8988T (cell line): Measurements from ENCODE around the gene NOX3.
A peak's percentile ranks its signal among the peaks of the same experiment; 100 is the strongest.
"Not testable (repeated sequence)": the region's sequence is repeated elsewhere in the genome, so short reads cannot be mapped to it uniquely, and the experiment has no call there.

Source experiments
- DNase-seq: peaks from one replicate; pipeline ENCODE4 v3.0.0; 2011

The NOX3 gene, protein sequence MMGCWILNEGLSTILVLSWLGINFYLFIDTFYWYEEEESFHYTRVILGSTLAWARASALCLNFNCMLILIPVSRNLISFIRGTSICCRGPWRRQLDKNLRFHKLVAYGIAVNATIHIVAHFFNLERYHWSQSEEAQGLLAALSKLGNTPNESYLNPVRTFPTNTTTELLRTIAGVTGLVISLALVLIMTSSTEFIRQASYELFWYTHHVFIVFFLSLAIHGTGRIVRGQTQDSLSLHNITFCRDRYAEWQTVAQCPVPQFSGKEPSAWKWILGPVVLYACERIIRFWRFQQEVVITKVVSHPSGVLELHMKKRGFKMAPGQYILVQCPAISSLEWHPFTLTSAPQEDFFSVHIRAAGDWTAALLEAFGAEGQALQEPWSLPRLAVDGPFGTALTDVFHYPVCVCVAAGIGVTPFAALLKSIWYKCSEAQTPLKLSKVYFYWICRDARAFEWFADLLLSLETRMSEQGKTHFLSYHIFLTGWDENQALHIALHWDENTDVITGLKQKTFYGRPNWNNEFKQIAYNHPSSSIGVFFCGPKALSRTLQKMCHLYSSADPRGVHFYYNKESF

DNA sequence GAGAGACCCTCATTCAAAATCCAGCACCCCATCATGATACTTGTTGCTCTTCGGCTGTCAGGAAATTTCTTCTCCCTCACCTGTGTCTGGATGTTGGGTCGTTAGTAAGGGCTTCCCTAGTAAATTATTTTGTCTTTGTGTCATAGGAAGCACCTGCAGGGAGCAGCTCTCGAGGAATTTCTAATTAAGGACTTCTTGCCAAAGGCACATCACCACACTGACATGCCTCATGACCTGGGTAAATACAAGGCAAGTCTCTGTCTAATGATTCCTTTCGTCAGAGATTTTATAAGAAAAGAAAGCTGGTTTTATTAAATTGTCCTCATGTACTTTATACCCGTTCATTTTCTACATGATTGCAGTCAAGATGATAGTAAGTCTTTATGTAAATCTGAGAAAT lies at the start of gene NOX3:
Gene NOX3, minus strand, starts transcription at position 74 of the 400 bp plus-strand sequence. Its CDS starts 39 bp downstream, at position 35.
- no peak for DNase-seq

DNA sequence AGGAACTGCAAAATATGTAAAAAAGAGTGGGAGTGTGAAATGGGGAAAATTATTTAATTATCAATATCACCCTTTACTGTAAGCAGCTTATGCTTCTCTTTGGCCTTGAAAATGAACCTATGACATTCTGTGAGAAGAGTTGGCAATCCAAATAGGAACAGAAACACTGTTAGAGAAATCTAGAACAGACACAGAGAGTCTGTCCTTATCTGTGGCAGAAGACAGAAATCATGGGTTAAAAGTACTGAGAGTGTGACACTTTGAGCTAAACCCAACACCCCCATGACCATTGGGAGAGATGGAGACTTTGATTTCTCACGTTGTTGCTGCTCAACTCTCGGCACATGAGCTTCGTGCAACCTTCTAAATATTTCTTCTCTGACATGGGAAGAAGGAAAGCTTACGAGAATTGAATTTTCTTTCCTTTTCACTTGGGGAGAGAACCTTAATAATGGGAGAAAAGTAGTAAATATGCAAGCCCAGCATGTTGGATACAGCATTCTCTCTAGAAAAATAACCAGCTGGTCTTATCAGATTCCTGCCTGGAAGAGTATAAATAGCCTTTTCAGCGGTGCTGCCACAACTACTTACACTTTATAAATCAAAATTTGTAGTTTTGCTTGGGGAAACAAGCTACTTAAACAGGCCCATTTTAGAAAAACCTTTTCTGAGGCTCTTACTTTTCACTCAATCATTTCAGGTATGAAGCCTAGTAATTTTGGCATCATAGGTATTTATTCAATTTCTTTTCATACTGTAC lies 49.4 kb upstream of the NOX3 start:
- DNase-seq: no peak

DNA sequence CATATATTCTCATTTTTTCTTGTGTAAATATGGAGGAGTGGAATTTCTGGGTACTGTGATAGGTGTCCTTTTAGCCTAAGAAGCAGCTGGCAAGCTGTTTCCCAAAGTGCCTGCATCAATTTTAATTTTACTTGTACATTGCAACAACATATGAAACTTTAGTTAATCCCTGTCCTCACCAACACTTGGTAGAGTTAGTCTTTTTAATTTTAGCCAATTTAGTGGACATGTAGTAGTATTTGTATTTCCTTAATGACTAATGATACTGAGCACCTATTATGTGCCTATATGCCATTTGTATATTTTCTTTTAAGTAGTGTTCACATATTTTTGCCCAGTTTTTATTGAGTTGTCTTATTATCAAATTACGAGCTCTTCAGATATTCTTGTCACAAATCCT lies 46.8 kb upstream of the NOX3 start:
- no peak for DNase-seq

DNA sequence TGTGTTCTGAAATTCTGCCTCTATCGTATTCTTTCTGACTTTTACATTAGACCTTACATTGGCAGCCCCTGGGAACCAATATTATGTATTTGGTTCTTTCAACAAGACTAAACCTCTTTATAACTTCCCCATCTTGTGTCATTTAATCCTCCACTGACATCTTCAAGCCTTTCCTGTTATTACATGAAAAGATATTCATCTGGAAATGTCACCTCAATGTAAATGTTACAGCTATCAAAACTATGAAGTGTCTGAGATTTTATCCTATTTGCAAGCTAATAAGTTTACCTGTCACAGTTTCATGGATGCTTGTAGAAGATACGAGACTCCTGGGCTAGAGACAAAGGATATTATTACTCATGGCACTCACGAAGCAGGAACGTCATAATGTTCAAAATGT lies 43.9 kb upstream of the NOX3 start:
- DNase-seq: no peak

DNA sequence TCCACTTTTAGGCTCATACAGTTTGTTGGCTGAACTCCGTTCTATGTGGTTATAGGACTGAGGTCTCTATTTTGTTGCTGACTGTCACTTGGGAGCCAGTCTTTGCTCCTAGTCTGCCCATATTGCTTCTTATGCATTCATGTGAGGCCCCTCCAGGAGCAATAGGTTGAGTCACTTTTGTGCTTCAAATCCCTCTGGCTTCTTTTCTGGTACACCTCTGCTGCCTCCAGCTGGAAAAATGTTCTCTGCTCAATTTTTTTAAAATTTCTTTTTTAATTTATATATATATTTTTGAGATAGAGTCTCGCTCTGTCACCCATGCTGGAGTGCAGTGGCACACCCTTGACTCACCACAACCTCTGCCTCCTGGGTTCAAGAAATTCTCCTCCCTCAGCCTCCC lies 42.7 kb upstream of the NOX3 start:
- DNase-seq: no peak

DNA sequence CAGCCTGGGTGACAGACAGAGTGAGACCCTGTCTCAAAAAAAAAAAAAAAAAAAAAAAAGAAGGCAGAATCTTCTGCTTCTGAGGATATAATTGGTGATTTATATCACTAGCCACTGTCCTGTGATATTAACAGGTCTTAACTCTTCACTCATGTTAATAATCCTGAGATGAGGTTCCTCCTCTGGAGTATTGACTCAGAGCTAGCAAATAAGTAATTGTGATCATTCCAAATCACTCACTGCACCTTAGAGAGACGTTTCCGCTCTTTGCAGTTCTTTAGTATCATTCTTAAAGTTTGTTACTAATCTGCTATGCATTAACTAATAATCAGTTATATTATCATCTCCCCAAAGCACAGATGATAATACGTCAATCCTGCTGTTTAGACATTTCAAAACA lies 41.6 kb upstream of the NOX3 start:
- no peak for DNase-seq

DNA sequence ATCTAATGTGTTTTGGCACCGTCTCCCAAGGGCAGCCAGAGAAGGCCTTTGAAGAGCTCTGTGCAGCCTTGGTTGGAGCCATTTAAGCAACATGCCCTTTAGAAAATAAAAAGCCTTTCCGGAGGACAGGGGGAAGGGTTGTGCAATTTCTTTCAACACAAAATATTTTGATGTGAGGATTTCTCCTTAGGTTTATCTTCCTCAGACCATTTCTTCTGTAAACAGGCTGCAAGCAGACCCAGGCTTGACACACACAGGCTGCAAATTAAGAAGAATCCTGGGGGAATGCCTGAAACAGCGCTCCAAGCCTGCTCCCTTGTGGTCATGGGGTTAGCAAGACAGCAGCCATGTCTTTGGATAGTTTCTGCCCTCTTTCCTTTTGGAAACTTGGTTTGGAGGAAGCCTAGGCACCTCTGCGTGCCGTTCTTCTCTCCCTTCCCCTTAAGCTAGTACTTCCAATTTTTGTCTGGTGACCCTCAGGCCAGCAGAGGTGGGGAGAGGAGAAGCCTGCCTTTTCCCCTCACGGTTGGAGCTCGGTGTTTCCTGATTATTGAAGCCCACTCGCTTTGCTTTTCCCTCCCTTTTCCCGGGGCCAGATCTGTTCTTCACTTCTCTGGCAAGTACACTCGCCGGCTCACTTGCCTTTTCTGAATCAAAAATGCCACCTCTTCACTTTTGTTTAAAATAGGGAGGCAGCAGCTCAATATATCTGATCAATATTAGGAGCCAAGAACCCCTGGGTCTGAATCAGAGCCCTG lies 39.6 kb upstream of the NOX3 start:
- DNase-seq: no peak

DNA sequence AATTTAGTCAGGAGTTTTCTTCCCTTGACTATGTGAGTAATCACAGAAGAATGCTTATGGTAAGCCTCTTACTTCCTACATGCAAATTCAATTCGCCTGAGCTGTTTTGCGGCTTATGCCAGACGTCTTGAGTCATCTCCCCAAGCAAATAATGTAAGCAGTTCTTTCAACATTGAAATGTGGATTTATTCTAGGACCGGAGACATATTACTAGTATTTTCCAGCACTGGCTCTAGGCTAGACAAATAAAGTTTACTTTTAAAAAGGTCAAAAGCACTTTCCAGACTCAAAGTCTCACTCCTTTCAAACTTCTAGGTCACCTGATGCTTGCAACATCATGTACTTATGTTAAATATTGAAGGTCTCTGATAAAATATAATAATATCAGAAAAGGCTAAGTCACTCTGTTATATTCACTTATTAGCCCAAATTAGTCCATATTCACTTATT lies 38.1 kb upstream of the NOX3 start:
- peak; percentile 31 for DNase-seq

DNA sequence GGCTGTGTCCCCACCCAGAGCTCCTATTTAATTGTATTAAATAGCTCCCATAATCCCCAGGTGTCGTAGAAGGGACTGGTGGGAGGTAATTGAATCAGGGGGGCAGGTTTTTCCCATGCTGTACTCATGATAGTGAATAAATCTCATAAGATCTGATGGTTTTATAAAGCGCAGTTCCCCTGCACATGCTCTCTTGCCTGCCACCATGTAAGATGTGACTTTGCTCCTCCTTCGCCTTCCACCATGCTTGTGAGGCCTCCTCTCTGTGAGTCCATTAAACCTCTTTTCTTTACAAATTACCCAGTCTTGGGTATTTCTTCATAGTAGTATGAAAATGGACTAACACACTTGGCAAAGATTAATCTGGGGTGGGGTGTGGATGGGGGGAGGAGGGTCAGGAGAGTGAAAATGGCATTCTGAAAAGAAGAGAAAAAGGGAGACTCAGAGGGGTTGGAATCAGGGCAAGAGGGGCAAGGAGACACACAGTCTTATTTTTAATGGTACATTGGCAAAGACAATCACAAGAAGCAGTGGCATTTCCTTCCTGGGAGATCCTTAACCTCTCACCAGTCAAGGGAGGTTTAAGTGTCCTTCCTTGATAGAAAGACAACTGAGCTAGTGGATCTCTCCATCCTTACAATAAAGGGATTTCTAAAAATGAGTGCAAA lies 37.5 kb upstream of the NOX3 start:
- DNase-seq: no peak

DNA sequence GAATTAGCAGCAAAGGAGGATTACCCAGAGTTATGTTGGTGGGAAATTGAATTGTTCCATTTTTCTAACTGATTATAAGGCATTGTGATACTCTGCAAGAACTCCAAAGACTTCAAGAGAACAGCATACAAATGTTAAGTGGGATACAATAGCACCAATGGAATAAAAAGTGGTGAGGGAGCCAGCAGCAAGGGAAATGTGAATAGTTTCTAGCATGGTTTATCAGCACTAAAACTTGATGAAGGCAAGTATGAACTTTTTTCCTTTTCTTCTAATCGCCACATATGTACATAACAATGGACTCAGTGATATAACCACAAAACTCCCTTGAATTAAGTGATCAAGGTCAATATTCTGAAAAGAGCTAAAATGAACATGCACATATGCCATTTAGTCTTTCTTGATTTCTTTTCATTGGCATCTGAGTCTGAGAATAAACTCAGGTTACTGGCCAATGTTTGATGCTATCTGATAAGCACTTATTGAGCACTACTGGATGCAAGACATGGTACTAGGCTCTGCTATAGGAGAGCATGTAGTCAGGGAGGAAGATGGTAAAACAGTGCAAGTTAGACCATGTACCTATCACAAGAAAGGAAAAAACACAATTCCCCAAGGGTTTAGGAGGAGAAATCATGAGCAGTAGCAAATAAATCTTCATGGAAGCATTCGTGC lies 36.6 kb upstream of the NOX3 start:
- DNase-seq: no peak

DNA sequence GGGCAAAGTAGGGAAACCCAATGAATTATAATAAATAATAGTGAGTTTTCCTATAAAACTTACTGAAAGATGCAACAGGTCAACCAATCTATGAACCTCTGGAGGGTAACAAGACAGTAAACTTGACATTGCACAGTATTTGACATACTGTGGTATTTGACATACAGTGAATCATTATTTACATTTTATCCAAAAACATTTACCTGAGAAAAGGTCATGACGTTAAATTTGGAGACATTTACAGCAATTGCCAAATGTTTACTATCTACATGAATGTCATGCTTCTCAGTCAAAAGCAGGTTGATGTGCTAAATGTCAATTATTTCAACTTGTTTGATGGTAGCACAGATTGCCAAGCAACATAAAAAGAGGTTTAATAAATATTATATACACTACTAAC lies 35.8 kb upstream of the NOX3 start:
- DNase-seq: no peak

DNA sequence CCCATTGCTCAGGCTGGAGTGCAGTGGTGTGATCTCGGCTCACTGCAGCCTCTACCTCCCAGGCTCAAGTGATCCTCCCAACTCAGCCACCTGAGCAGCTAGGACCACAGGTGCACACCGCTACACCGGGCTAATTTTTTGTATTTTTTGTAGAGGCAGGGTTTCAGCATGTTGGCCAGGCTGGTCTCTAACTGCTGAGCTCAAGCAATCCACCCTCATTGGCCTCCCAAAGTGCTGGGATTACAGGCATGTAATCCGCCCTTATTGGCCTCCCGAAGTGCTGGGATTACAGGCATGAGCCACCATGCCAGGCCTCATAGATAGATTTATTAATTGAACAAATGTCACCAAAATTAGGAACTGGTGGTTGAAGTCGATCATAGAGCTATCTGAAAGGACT lies 32.6 kb upstream of the NOX3 start:
- not testable (repeated sequence) for DNase-seq

DNA sequence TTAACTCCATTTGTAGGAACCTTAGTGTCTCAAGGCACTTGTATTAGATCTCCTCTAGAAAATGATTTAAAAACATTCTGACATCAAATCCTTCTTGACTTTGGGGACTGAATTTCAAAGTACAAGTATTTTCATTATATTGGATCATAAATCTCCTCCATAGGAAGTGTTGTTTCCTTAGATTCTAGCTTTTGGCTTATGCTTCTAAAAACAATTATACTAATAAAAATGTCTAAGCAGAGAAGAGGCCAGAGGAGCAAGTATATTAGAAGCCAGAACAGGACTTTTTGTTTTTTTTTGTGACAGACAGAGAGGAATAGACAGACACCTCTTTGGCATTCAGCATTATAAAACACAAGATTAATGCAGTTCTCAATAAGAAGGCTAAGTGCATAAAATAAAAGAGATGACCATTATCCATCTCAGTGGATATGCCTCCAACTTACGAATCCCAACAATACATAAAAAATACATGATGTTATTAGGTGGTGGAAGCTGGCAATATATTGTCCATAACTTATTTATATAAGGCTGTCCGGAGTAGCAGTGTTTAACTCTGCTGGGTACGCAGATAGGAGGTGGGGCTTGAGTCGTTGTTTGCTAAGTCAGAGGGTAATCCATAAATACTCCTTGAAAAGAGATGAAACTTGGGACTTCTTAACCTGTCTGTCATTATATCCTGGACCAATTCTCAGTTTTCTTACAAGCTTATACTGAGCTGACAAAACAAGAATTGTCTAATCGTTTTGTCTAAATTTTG lies 31.9 kb upstream of the NOX3 start:
- DNase-seq: no peak

DNA sequence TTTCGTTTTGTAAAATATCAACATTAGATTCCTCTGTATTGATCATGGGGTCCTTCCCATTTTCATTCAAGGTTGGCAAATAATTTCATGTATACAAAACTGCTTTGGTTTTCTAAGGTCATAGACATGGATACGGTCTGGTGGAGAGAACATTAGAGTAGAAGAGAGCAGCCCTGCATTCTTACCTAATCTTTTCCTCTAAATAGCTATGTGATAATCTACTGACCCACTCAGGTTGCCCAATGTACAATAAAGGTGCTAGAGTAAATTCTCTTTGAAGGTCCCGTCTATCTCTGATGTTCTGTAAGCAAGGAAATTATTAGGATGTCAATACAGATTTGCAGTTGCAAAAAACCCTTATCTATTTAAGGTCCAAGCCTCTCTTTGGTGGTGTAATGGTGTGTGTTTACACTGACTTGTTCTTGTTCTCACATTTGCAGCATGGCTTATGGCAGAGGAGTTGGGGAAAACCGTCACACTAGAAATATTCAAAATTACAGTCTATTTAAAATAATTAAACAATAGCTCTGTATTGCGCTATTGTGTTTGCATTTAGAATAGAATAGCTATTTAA lies 31.2 kb upstream of the NOX3 start:
- no peak for DNase-seq

DNA sequence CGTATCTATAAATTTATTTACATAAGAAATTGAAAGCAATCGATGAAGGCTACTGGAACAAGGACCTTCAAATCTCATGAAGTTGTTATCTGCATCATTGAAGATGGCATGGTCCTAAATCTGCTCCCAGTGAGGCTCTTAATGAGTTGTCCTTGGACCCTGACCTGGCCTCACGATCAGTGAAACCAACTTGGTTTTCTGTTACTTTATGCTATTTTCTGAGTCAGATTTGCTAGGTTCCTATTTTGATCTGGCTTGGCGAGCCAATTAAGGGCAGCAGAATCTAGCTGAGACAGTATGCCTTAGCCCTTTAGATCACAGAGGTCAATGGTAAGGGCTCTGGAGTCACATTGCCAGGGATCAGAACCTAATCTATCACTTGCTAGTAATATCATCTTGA lies 30.1 kb upstream of the NOX3 start:
- DNase-seq: no peak

DNA sequence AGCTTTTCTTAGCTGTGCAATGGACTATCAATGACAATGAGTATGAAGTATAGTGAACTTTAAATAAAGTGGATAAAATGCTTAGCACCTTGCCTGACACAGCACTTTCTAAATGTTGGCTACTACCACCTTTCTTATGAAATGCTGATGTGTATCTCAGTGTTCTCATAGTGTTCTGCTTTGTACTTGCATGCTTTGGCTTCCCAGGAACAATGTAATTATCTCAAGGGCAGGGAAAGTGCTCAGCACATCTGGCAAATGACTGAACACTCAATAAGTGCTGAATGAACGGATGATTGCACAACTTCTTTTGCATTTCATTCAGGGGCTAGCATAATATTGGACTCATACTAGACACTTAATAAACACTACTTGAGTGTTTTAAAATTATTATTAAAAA lies 28.2 kb upstream of the NOX3 start:
- no peak for DNase-seq

DNA sequence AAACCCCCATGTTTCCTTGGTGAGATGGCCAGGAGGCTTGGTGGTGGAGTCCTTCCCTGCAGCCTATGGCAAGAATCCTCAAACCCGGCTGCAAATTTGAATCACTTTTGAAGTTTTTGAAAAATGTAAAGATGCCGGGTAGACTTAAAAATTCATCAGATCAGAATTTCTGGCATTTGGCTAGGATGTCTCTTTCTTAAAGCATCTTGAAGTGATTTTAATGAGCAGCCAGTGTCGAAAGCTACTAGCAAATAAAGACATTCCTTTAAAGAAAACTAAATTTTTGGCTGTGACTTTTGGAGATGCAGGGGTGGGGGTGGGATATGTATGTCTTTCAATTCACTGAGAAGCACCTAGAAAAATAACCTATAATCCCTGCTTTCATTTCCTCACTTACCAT lies 25.6 kb upstream of the NOX3 start:
- no peak for DNase-seq

DNA sequence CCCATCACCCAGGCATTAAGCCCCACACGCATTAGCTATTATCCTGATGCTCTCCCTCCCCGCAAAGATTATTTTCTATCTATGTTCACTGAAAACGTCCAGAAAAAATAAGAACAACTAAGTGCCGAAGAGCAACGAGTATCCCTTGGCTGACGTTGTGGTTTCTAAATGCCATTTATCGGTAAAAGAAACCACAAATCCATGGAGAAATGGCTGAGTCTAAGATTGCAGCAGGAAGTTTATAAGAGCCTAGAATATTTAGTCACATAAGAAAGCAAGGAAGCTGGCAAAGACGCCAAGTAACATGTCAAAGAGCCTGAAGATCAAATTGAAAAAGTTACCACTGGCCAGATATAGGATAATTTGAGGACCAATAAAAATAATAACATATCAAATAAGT lies 18.1 kb upstream of the NOX3 start:
- DNase-seq: no peak

DNA sequence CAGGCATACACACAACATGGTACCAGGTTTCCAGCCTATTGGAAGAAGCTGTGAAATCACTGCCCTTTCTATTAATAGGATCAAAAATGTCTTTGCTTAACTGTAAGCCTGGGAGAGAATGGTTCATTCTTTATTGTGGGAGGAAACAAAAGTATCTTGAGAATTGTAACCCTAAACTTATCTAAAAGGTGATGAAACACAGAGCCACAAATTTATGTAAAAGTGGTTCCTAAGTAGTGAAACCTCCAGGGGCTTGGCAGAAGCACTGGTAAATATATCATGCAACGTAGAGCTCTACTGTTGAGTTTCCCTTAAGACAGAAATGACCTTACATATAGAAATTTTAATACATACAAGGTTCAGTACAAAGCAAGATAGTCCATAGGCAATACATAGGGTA lies 17.2 kb upstream of the NOX3 start:
- no peak for DNase-seq

DNA sequence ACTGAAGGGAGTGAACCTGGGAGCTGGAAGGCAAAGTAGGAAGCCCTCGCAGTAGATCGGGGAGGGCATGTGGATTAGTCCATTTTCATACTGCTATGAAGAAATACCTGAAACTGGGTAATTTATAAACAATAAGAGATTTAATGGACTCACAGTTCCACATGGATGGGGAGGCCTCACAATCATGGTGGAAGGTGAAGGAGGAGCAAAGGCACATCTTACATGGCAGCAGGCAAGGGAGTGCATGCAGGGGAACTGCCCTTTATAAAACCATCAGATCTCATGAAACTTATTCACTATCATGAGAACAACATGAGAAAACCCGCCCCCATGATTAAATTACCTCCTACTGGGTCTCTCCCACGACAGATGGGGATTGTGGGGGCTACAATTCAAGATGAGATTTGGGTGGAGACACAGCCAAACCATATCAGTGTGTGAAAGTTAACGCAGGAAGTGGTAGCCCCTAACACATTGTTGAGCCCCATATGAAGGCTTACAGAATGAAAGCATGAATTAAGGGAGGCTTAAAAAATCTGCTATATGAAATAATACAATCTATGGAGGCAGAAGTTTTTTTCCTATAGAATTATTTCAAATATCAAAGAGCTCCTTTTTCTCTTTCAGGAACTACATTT lies 15.5 kb upstream of the NOX3 start:
- not testable (repeated sequence) for DNase-seq
